ENCODE data around the gene GADL1. TPM values are rescaled to one million over a fixed set of nuclear protein-coding genes. Genes with fewer than 3 reads are reported as not detected.

GADL1 gene
- total RNA-seq, 4 donors from 2014 or later = 1.1 TPM; not detected in 3

GRCh38 chr3:30692498-30693130 is 201.8 kb downstream of the GADL1 start:
- TF ChIP-seq POLR2A (IDR thresholded peaks at IDR 0.05) = no peak
- TF ChIP-seq CTCF (IDR thresholded peaks at IDR 0.05) = no peak
- Histone ChIP-seq H3K27ac (peak overlapping the region; percentile 25 to 49), H3K36me3 (no peaks in the 10 kb centered on the region), H3K9me3 (no peaks in the 10 kb centered on the region), H3K27me3 (no peaks in the 10 kb centered on the region), H3K4me1 (peaks cover 14 to 15% of the 10 kb centered on the region in 2 donors), H3K4me3 (no peak overlapping the region)
- intact Hi-C loops (cut with DNase I; ENCODE audit: low total_unique reads) = loop anchor here (10.0 kb wide), 1 partner anchor 578 kb away; no protein-coding TSS in a partner anchor
- no peak for DNase-seq

GRCh38 chr3:30691944-30692343 is 202.5 kb downstream of the GADL1 start:
- DNase-seq = no peak
- Histone ChIP-seq H3K4me1 (peaks cover 17 to 19% of the 10 kb centered on the region in 2 donors), H3K27ac (peak overlapping the region; percentile 47 to 68), H3K36me3 (no peaks in the 10 kb centered on the region), H3K27me3 (no peaks in the 10 kb centered on the region), H3K4me3 (no peak overlapping the region), H3K9me3 (no peaks in the 10 kb centered on the region)
- TF ChIP-seq POLR2A (IDR thresholded peaks at IDR 0.05) (no peak), CTCF (IDR thresholded peaks at IDR 0.05) (no peak)
- intact Hi-C loops (cut with DNase I; ENCODE audit: low total_unique reads) = loop anchor here (10.0 kb wide), 1 partner anchor 577 kb away; no protein-coding TSS in a partner anchor

GRCh38 chr3:30691249-30691880 is 203.1 kb downstream of the GADL1 start:
- TF ChIP-seq CTCF (IDR thresholded peaks at IDR 0.05) (no peak), POLR2A (IDR thresholded peaks at IDR 0.05) (no peak)
- no peaks in the 10 kb centered on the region for H3K36me3 ChIP-seq
- H3K27me3 ChIP-seq = no peaks in the 10 kb centered on the region
- intact Hi-C loops (cut with DNase I; ENCODE audit: low total_unique reads) = loop anchor here (10.0 kb wide), 1 partner anchor 577 kb away; no protein-coding TSS in a partner anchor
- H3K9me3 ChIP-seq = no peaks in the 10 kb centered on the region
- H3K4me3 ChIP-seq = no peak overlapping the region
- H3K27ac ChIP-seq = peak overlapping the region; percentile 47 to 68
- peaks cover 19% of the 10 kb centered on the region in 2 donors for H3K4me1 ChIP-seq
- no peak for DNase-seq

- H3K4me1 ChIP-seq = peaks cover 19 to 21% of the 10 kb centered on the region in 2 donors
- H3K36me3 ChIP-seq = no peaks in the 10 kb centered on the region
- H3K27me3 ChIP-seq = no peaks in the 10 kb centered on the region
- TF ChIP-seq POLR2A (IDR thresholded peaks at IDR 0.05) = no peak
- TF ChIP-seq CTCF (IDR thresholded peaks at IDR 0.05) = no peak
- peak overlapping the region; percentile 68 to 86 for H3K27ac ChIP-seq
- no peaks in the 10 kb centered on the region for H3K9me3 ChIP-seq
- H3K4me3 ChIP-seq = no peak overlapping the region
- intact Hi-C loops (cut with DNase I; ENCODE audit: low total_unique reads) = loop anchor here (10.0 kb wide), 1 partner anchor 575 kb away; no protein-coding TSS in a partner anchor
- DNase-seq = no peak
Observed at GRCh38 chr3:30690199-30690598, 204.3 kb downstream of the GADL1 start.
